Right ventricle myocardium superior (tissue), 1 donor: ENCODE data around the gene MDK. TPM values are rescaled to one million over a fixed set of nuclear protein-coding genes. Genes with fewer than 3 reads are reported as not detected.
A peak's percentile ranks its signal among the peaks of the same experiment; 100 is the strongest.
"Not testable (repeated sequence)": the region's sequence is repeated elsewhere in the genome, so short reads cannot be mapped to it uniquely, and the experiment has no call there.

Source experiments
- ATAC-seq: fragments of 200-7000 bp; cut with Tn5 transposase; one replicate; pipeline ENCODE4 v1.9.1; 2020; ENCODE audit warnings: mild to moderate bottlenecking; ENCODE audit not compliant: poor library complexity
- DNase-seq: peaks from one replicate; pipeline ENCODE4 v3.0.0-alpha.2; 2020
- intact Hi-C: fragments of 100-400 bp; cut with DNase I; formaldehyde crosslinking; loops from one replicate; pipeline ENCODE4 v1.11.2; 2022
- total RNA-seq: library from RNA; stranded (reverse); fragmentation: NEBNext Ultra II Directional; extraction: Animal tissue kit (Norgen Biotek cat#: 25700); gene quantifications from one replicate; pipeline ENCODE4 v1.2.1, GENCODE V29; 2021
- donor health status: DM: no; HTN: yes; CAD: no; lungs with severe emphysema.

The MDK gene
- total RNA-seq, 1 donor from 2014 or later = 4.7 TPM

GRCh38 chr11:46364056-46364455 is 17.4 kb upstream of the MDK start:
- no peak for DNase-seq

GRCh38 chr11:46364791-46365190 is 16.7 kb upstream of the MDK start:
- DNase-seq = no peak
- intact Hi-C loops = no loop called here
- no peak for ATAC-seq

More at GRCh38 chr11:46364056-46364455, 17.4 kb upstream of the MDK start:
- no peak for ATAC-seq
- intact Hi-C loops = no loop called here

GRCh38 chr11:46366260-46366659 is 15.2 kb upstream of the MDK start:
- intact Hi-C loops = no loop called here
- DNase-seq (no peak), ATAC-seq (no peak)

- ATAC-seq = no peak
- intact Hi-C loops = no loop called here
Measured at GRCh38 chr11:46366661-46367161, 14.8 kb upstream of the MDK start.

GRCh38 chr11:46367244-46367915 is 14.1 kb upstream of the MDK start:
- DNase-seq = peak; percentile 88
- peak; percentile 67 for ATAC-seq
- intact Hi-C loops = no loop called here

More at GRCh38 chr11:46366661-46367161, 14.8 kb upstream of the MDK start:
- DNase-seq = no peak

GRCh38 chr11:46367916-46368267 is 13.6 kb upstream of the MDK start:
- intact Hi-C loops = no loop called here
- no peak for DNase-seq
- ATAC-seq = no peak

- ATAC-seq (peak; percentile 46), DNase-seq (no peak)
- intact Hi-C loops = no loop called here
Measured at GRCh38 chr11:46369458-46370152, 11.9 kb upstream of the MDK start.

GRCh38 chr11:46370253-46370652 is 11.2 kb upstream of the MDK start:
- intact Hi-C loops = no loop called here
- DNase-seq (no peak), ATAC-seq (no peak)

- DNase-seq, intact Hi-C loops, ATAC-seq: not testable (repeated sequence)
Measured at GRCh38 chr11:46371262-46371661, 10.2 kb upstream of the MDK start.

- intact Hi-C loops = no loop called here
- no peak for DNase-seq
- ATAC-seq = no peak
Measured at GRCh38 chr11:46372086-46372485, 9.4 kb upstream of the MDK start.

- DNase-seq, intact Hi-C loops, ATAC-seq: not testable (repeated sequence)
Measured at GRCh38 chr11:46372501-46372900, 9.0 kb upstream of the MDK start.

- intact Hi-C loops = no loop called here
- DNase-seq = no peak
- no peak for ATAC-seq
Measured at GRCh38 chr11:46373787-46374740, 7.4 kb upstream of the MDK start.

- intact Hi-C loops = no loop called here
- no peak for ATAC-seq
Measured at GRCh38 chr11:46374815-46375214, 6.7 kb upstream of the MDK start.

GRCh38 chr11:46375392-46376101 is 5.9 kb upstream of the MDK start:
- no peak for DNase-seq
- ATAC-seq = no peak
- intact Hi-C loops = no loop called here

More at GRCh38 chr11:46374815-46375214, 6.7 kb upstream of the MDK start:
- no peak for DNase-seq

- no peak for ATAC-seq
- intact Hi-C loops = no loop called here
Measured at GRCh38 chr11:46376258-46377050, 5.0 kb upstream of the MDK start.

GRCh38 chr11:46377290-46377689 is 4.2 kb upstream of the MDK start:
- ATAC-seq = no peak
- intact Hi-C loops = no loop called here
- no peak for DNase-seq

More at GRCh38 chr11:46376258-46377050, 5.0 kb upstream of the MDK start:
- no peak for DNase-seq

- intact Hi-C loops = no loop called here
- ATAC-seq (no peak), DNase-seq (no peak)
Measured at GRCh38 chr11:46377831-46378230, 3.6 kb upstream of the MDK start.

GRCh38 chr11:46378296-46378695 is 3.2 kb upstream of the MDK start:
- intact Hi-C loops = no loop called here
- ATAC-seq (no peak), DNase-seq (no peak)
